ENCODE measurements around the gene UNC5B.
"Not testable (repeated sequence)": the region's sequence is repeated elsewhere in the genome, so short reads cannot be mapped to it uniquely, and the experiment has no call there.

Gene UNC5B

GRCh38 chr10:71209731-71210541 is 2.4 kb upstream of the UNC5B start:
- DNase-seq, result no peak

DNA sequence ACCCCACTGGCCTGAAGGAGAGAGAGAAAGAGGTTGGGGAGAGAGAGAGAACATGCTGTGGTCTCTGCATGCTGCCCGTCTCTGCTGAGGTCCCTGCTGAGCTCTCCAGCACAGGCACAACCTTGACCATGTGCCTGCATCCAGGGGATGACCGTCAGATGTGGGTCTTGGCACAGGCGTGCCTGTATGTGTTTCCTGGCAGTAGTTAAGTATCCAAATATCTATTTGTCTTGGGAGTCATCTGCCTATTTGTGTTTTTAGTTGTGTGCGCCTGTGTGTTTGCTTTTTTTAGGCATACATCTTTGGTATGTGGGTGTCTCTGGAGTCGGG is 1.9 kb upstream of the UNC5B start:
- no peak for DNase-seq

DNA sequence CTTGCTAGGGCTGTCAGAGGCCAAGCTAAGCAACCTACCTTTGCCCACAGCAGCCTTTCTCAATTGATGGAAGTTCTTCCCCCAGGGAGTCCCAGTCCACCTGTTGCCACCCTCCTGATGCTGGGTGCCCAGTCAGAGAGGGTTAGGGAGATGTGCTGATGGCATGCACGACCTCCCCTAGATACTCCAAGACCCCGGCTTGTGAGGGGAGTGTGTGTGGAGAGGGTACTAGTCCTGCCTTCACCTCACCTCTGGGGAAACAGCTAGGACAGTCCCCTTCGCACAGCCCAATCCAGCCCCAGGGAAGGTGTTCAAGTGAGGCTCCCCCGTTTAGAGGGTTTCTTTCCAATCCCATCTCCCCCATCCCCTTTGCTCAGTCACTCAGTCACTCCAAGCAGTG is 1.3 kb upstream of the UNC5B start:
- no peak for DNase-seq

GRCh38 chr10:71211775-71212317 is 524 bp upstream of the UNC5B start:
- no peak for DNase-seq

DNA sequence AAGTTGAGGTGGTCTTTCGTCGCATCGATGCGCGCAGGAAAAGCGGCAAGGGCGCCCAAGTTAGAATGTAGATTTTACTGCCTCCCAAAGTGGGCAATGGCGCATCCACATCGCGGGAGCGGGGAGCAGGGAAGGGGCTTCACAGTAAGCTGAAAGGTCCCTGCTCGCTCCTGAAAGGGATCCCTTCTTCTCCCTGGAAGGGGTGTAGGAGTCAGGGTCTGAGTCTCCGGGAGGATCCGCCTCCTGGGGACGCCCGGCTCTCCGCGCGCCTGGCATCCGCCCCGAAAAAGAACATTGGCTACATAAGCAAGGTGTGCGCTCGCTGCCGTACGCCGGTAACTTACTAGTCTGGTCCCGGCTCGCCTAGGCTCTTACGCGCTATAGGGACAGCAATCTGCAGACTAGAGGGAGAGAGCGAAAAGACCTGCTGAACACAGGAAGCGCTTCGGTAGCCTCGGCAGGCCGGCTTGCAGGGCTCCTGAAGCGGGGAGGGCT is 804 bp downstream of the UNC5B start:
- DNase-seq, result peak; percentile 56

DNA sequence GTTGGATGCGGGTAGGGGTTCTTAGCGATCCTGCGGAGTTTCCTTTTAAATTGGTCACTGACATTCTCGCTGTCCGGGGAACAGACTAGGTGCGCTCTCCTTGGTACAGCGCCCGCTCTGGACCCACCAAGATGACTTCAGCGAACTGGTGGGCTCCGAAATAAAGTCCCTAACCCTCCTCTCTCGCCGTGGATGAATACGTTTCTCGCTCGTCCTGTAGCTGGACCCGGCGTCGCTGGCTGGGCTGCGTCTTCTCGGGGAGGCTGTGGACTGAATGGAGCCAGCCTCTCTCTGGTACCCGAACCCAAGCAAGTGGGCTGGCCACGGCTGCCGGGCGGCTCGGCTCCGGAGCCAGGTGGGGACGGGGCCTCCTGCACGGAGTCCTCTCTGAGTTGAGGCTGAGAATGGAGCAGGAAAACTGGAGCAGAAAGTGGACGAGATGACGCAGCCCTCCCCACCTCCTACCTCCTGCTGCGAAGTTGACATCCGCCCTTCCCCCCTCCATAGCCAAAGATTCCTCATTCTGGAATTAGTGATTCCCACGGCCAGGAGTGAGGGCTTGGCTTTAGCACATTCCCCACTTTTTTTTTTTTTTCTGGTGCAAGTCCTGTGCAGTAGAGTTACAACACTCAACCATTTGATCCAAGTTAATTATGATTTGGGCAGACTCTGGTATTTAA is 1.5 kb downstream of the UNC5B start:
- DNase-seq, result peak; percentile 94

GRCh38 chr10:71214641-71215559 is 2.5 kb downstream of the UNC5B start:
- no peak for DNase-seq

DNA sequence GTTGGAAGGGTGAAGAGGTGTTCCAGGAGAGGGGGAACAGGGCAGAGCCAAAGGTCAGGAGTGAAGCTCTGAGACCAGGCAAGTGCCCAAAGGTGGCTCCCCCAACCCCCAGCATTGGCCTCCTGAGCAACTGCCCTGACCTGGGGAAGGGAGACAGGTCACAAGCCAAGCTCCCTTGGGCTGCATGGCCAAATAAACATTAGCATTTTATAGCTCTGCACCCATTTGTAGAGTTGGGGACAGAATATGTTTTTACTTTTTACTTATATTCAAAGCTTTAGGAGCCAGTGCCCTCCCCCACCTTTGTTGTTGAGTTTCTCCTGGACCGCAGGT is 4.0 kb downstream of the UNC5B start:
- no peak for DNase-seq

- no peak for DNase-seq
These were observed 4.4 kb downstream of the UNC5B start for GRCh38 chr10:71216751-71217265.

- no peak for DNase-seq
These were observed 5.1 kb downstream of the UNC5B start for GRCh38 chr10:71217266-71218045.

GRCh38 chr10:71218046-71218650 is 5.8 kb downstream of the UNC5B start:
- no peak for DNase-seq

- DNase-seq, result no peak
These were observed 6.3 kb downstream of the UNC5B start for GRCh38 chr10:71218651-71219050.

DNA sequence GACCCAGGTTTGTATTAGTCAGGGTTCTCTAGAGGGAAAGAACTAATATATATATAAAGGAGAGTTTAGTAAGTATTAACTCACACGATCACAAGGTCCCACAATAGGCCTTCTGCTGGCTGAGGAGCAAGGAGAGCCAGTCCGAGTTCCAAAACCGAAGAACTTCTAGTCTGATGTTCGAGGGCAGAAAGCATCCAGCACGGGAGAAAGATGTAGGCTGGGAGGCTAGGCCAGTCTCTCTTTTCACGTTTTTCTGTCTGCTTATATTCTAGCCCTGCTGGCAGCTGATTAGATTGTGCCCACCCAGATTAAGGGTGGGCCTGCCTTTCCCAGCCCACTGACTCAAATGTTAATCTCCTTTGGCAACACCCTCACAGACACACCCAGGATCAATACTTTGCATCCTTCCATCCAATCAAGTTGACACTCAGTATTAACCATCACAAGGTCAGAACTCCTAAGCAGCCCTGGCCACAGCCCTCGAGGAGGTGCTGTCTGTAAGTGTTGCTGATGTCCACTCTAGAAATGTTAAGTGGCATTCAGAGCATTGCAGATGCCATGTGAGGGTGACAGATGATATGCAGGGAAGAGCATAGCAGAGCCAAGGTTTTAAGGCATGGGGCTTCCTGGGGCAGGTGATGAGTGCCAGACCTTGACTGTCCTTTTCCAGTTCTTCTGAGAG is 7.0 kb downstream of the UNC5B start:
- not testable (repeated sequence) for DNase-seq

DNA sequence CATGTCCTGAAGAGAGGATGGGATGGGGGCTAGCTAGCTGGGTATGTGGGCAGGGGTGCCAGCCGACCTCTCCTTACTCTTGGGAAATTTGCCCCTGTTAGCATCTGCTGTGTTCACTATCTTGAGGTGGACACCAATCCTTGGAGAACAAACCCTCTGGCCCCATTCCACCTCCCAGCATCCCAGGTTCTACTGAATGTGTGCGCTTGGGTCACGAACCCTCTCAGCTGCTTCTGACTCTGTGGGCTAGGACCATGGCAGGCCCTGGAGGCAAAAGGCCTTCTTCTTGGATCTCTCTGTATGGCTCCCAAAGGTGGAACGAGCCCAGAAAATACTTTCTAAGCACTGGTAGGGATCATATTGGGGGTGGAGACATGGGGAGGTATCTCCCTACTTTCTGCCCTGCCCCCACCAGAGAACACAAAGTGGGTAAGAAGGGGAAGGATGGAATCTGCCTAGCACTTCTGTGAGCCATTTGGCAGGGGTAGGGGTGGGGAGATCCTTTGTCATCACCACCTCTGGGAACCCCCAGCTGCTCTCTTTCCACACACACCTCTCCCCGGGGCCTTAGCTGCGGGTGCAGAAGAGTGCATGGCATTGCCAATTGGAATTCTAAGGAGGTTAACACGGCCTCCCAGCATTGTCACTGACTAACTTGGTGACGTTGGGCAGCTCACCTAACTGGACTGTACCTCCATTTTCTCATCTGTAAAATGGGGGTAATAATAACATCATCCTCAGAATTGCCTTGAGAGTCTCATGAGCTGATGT is 7.7 kb downstream of the UNC5B start:
- no peak for DNase-seq

DNA sequence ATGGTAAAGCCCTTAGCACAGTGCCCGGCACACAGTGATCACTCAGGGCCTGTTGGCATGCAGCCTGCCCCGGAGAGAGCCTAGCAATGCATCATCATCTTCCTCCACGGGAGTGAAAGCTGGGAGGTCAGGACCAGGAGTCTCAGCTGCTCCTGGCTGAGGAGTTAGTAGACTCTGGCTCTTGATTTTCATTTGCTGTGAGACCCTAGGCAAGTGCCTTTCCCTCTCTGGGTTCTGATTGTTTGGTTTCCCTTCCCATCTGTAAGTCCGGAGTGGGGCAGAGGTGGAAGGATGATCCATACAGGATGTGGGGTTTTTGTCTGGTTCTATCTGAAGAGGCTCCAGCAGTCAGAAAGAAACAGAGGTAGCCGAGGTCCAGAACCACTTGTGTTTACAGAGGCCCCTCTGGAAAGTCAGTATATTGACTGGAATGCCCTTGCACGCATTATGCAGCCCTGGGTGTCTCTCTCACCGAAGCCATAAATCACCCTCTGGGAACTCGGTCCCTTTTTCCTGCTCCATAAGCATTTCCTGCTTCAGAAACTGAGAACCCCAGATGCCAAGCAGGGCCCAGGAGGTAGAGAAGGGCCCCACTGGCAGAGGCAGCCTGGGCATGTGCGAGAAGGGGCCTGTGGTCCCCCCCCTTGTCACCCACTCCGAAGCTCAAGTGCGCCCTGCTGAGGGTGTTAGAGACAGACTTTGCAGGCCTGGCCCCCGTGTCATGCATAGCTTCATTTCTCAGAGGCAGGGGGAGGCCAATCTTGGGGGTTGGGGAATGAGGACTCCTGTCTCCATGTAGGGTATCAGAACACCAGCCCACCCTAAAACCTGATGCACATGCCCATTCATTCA is 8.5 kb downstream of the UNC5B start:
- no peak for DNase-seq

- DNase-seq, result no peak
These were observed 9.3 kb downstream of the UNC5B start for GRCh38 chr10:71221586-71222202.

- peak; percentile 63 for DNase-seq
These were observed 10.4 kb downstream of the UNC5B start for GRCh38 chr10:71222601-71223346.

Data from fibroblast of upper back skin (primary cell).